T-helper 17 cell (primary cell): ENCODE data around the gene CCDC185. TPM values are rescaled to one million over a fixed set of nuclear protein-coding genes. Genes with fewer than 3 reads are reported as not detected.

Experiments
- ATAC-seq: fragments of 150-1000 bp; cut with Tn5 transposase; 2 replicates; pipeline ENCODE4 v1.10.0; 2021; ENCODE audit warnings: mild to moderate bottlenecking, moderate library complexity
- DNase-seq, 3 donors: peaks; one replicate each; pipeline versions ENCODE4 v3.0.0 to v3.0.0-alpha.2; 2020 to 2021
- H3K9me3 ChIP-seq: one replicate; pipeline ENCODE4 v1.7.0; 2013; ENCODE audit warnings: low read length, mild to moderate bottlenecking; ENCODE audit not compliant: control insufficient read depth, poor library complexity, severe bottlenecking
- H3K27ac Mint-ChIP-seq: one replicate; pipeline ENCODE4 v1.8.0; 2022; ENCODE audit warnings: mild to moderate bottlenecking, moderate library complexity, mixed read lengths
- H3K27me3 Mint-ChIP-seq: one replicate; pipeline ENCODE4 v1.8.0; 2022; ENCODE audit warnings: mixed read lengths
- H3K36me3 Mint-ChIP-seq: one replicate; pipeline ENCODE4 v1.8.0; 2022; ENCODE audit warnings: low read depth, mixed read lengths
- H3K4me1 Mint-ChIP-seq: one replicate; pipeline ENCODE4 v1.8.0; 2022; ENCODE audit warnings: mild to moderate bottlenecking, mixed read lengths
- H3K4me3 Mint-ChIP-seq: one replicate; pipeline ENCODE4 v1.8.0; 2022; ENCODE audit warnings: mild to moderate bottlenecking, moderate library complexity, mixed read lengths
- total RNA-seq, 4 donors: library from RNA in 2 of 4; stranded (reverse) in 2 of 4; gene quantifications; one replicate each; pipeline ENCODE4 v1.2.3 and lab custom pipeline; 2022 to 2026

CCDC185 gene
- total RNA-seq (not detected), total RNA-seq (lab: John Stamatoyannopoulos, UW) (0 reads per million in 2 donors)

DNA sequence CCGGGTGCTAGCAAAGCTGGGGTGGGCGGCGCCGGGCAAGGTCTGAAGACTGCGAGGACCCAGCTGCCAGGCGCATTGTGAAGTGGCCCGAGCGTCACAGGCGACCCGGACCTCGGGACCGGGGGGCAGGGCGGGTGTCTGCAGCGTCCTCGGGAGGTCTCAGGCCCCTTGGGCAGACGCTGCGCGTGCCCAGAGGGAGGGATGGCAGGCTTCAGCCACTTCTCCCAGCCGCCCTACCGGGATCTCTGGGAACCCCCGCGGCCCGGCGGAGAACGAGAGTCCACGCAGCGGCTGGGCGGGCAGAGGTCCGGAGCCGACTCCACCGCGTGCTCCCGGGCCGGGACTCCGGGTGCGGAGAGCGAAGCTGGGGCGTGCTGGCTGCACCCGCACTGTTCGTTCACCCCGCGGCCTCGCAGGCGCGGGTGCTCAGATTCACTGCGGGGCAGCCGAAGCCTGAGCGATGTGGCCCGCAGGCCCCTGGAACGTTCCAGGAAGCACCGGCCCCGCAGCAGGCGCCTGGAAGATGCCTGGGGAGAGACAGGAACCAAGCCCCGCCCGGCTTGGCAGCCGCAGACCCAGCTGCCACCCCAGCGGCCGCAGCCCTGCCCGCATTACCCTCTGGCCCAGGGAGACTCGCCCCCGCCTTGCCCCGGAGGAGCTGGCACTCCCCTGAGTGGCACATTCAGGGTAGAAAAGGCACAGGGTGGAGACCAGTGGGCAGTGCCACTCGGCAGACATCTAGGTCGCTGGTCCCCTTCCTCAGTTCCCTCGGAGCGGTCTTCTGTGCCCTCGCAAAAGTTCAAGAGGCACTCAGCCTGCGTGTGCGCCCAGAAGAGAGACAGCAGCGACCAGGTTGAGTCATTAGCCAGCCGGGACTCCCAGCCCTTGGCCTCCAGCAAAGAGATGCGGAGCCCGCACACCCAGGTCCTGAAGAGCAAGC is at the start of gene CCDC185:
CCDC185 (plus strand) TSS at position 141 of the 940 bp plus-strand sequence; CDS start at position 202, 61 bp downstream.
- Mint-ChIP-seq H3K4me3 (peak within 1 kb of the TSS; percentile 19), H3K27ac (no peak within 1 kb of the TSS), H3K36me3 (peaks cover 4% of the 10 kb centered on the region), H3K4me1 (peaks cover 2% of the 10 kb centered on the region), H3K27me3 (peaks cover 27% of the 10 kb centered on the region)
- H3K9me3 ChIP-seq = no peaks in the 10 kb centered on the region
- peak in 1 of 3 donors; percentile 7 for DNase-seq
- peak; percentile 33 for ATAC-seq

DNA sequence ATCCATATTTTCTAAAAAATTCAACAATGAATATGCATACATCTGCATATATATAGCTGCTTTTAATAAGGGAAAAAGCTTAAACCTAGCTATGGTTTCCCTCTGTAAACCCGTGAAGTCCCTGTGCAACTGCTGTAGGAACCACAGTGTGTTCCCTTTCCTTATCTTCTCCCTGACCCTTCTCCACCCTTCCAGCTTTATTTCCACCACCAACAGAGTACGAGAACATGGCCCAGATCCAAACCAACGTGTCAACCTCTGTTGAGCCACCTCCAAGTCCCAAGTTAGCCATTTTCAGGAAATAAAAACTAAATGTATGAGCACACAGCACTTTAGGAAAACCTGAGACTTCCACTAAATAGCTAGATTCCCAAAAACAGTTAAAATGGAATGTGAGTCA is 49.5 kb upstream of the CCDC185 start:
- no peaks in the 10 kb centered on the region for H3K9me3 ChIP-seq
- H3K27me3 Mint-ChIP-seq = no peaks in the 10 kb centered on the region
- H3K36me3 Mint-ChIP-seq = peaks cover 8% of the 10 kb centered on the region
- no peak overlapping the region for H3K4me3 Mint-ChIP-seq
- ATAC-seq (no peak), DNase-seq (no peak)
- peaks cover 16% of the 10 kb centered on the region for H3K4me1 Mint-ChIP-seq
- no peak overlapping the region for H3K27ac Mint-ChIP-seq

DNA sequence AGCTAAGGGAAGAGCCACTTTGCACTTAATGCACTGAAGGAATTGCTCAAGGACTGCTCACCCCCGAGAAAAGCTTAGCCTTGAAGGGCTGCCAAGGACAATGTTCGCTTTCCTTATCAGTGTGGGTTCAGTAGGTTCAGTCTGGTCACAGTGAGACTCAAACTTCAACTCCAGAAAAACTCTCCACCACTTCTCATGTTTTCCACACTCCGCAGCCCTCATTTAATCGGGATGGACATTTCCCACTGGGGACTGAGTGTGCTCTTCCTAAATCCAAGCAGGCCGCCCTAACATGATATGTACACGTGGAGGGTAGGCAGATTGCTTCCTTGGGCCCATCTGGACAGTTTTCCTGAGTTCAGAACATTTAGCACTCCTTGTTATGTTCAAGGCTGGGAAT is 48.7 kb upstream of the CCDC185 start:
- no peaks in the 10 kb centered on the region for H3K9me3 ChIP-seq
- Mint-ChIP-seq H3K27ac (peak overlapping the region; percentile 49), H3K4me3 (no peak overlapping the region), H3K27me3 (no peaks in the 10 kb centered on the region), H3K4me1 (peaks cover 12% of the 10 kb centered on the region), H3K36me3 (peaks cover 3% of the 10 kb centered on the region)
- ATAC-seq (no peak), DNase-seq (no peak)

DNA sequence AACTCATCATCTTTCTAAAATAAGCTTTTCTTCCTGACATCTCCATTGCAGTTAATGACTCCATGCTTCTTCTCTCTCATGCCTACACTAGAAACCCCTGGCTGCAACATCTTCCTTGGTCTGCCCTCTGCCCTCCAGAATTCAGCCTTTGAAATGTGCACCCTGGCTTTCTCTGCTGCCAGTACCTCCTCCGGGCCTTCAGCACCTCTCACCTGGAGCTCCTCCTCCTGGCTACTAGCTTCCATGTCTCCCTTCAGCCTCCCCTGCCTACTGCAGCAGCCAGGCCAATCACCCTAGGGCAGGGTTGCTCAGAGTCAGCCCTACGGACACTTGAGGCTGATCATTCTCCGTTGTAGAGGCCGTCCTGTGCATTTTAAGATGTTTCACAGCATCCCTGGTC is 47.5 kb upstream of the CCDC185 start:
- no peak overlapping the region for H3K27ac Mint-ChIP-seq
- H3K9me3 ChIP-seq = no peaks in the 10 kb centered on the region
- H3K27me3 Mint-ChIP-seq = no peaks in the 10 kb centered on the region
- DNase-seq = no peak
- H3K4me3 Mint-ChIP-seq = no peak overlapping the region
- H3K4me1 Mint-ChIP-seq = peaks cover 13% of the 10 kb centered on the region
- ATAC-seq = no peak
- H3K36me3 Mint-ChIP-seq = peaks cover 3% of the 10 kb centered on the region

DNA sequence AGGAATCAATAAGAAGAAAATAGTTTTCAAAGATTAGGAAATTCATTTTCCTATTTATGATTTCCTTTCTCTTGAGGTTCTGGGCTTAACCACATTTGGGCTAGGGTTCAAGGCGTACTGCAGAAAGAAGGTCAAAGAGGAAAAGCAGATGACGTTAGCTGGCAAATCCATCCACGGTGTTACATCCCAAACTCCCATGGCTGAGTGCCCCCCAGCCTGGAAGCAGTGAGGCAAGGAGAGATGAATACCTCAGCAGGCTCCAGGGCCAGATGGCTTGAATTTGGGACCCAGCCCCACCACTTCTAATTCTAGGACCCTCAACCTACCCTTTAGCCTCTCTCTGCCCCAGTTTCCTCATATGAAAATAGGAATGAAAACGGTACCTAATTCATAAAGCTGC is 46.9 kb upstream of the CCDC185 start:
- ATAC-seq (no peak), DNase-seq (no peak)

DNA sequence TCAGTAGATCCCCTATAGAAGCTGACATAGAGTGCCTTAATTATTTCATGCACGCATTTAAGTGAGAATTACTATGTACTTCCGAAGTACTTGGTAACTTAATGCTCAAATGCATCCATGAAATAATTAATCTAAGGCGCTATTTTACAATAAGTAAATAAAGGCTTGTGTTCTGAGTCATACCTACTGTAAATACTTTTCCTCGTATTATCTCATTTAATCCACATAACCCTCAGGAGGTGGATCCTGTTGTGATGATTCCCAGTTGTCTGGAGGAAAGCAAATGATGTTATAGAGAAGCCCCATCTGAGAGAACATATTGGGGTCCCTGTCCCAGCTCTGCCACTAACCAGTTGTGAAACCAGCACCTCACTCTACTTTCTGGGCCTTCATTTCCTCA is 45.6 kb upstream of the CCDC185 start:
- Mint-ChIP-seq H3K4me3 (no peak overlapping the region), H3K27ac (no peak overlapping the region), H3K27me3 (no peaks in the 10 kb centered on the region), H3K4me1 (peaks cover 15% of the 10 kb centered on the region), H3K36me3 (peaks cover 3% of the 10 kb centered on the region)
- DNase-seq (no peak), ATAC-seq (no peak)
- no peaks in the 10 kb centered on the region for H3K9me3 ChIP-seq

More for the DNA sequence above, 46.9 kb upstream of the CCDC185 start:
- H3K27me3 Mint-ChIP-seq = no peaks in the 10 kb centered on the region
- H3K4me3 Mint-ChIP-seq = no peak overlapping the region
- no peaks in the 10 kb centered on the region for H3K9me3 ChIP-seq
- H3K4me1 Mint-ChIP-seq = peaks cover 14% of the 10 kb centered on the region
- H3K36me3 Mint-ChIP-seq = peaks cover 3% of the 10 kb centered on the region
- no peak overlapping the region for H3K27ac Mint-ChIP-seq

DNA sequence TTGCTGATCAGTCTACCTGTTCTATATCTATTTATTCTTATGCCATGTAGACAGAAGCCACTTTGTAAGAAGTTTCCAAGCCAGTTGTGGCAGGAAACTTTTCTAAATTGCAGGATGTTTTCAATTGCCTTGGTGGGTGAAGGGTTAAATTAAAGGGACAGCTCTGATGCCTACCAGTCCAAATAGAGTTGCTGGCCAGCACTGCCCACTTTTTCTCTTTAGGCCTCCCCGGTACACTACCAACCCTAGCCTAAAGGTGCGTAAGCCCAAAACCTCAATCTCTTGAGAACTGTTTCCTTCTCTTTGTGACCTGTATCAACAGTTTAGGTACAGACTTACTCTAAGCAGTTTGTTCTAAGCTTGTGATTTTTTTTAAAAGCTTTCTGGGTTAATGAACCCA is 44.8 kb upstream of the CCDC185 start:
- no peaks in the 10 kb centered on the region for H3K9me3 ChIP-seq
- Mint-ChIP-seq H3K27me3 (no peaks in the 10 kb centered on the region), H3K4me1 (peaks cover 15% of the 10 kb centered on the region), H3K36me3 (peaks cover 3% of the 10 kb centered on the region), H3K27ac (peak overlapping the region; percentile 51), H3K4me3 (no peak overlapping the region)
- ATAC-seq = no peak
- no peak for DNase-seq

DNA sequence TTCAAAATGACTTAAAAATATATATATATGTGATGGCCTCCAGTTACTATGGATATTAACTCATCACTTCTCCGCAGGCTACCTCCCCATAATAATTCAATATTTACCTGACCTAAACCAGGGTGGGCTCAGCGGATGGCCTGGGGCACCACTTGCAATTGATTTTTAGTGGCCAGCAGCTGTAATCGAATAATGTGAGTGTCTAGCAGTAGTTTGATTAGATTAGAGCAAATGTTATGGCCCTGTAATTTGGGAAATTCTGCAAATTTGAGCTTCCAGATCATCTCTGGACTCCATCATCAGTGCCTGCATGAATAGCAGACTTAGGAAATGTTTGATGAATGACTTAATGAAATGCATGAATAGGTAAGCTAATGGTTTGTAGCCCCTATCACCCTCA is 44.0 kb upstream of the CCDC185 start:
- Mint-ChIP-seq H3K27ac (peak overlapping the region; percentile 51), H3K36me3 (peaks cover 3% of the 10 kb centered on the region), H3K4me1 (peaks cover 15% of the 10 kb centered on the region), H3K27me3 (no peaks in the 10 kb centered on the region), H3K4me3 (no peak overlapping the region)
- ATAC-seq (no peak), DNase-seq (no peak)
- no peaks in the 10 kb centered on the region for H3K9me3 ChIP-seq

DNA sequence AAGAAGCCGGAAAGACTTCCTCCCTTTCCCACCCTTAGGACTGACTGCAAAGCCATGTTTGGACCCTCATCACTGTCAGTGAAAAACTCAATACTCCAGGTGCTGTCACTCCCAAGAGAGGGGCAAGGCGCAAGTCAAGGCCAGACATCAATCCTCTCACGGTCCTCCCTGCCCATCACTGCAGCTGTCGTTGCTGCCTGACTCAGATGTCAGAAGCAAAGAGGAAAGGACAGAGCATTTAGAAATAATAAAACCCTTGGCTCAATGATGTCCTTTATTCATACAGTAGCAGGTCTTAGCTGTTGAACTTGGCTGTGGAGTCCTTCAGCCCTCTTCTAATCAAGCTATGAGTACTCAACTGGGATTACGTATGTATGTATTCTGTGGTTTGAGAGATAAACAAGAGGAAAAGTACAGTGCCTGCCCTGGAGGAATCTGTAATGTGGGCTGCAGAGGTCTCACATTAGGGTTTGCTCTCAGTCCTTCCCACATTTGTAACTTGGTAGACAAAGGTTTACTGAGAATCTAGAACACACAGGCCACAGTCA is 42.8 kb upstream of the CCDC185 start:
- H3K27me3 Mint-ChIP-seq = no peaks in the 10 kb centered on the region
- no peak for ATAC-seq
- H3K27ac Mint-ChIP-seq = no peak overlapping the region
- H3K4me3 Mint-ChIP-seq = no peak overlapping the region
- peaks cover 15% of the 10 kb centered on the region for H3K4me1 Mint-ChIP-seq
- peaks cover 3% of the 10 kb centered on the region for H3K36me3 Mint-ChIP-seq
- no peaks in the 10 kb centered on the region for H3K9me3 ChIP-seq
- no peak for DNase-seq

DNA sequence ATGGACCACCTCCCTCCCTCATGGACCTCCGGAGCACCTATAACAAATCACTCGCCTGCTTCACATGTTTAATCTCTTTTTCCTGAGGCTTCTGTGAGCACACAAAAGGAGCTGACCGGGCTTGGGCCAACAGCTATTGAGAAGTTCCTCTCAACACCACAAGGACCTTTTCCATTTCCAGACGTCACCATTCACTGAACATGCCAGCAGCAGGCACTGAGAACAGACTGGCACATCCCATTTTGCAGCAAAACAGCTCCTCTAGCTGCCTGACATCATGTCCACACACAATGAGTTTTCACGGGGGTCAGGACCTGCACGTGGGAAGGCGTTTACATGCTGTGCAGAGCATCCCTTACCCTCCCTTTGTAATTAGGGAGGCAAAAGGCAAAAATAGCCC is 40.3 kb upstream of the CCDC185 start:
- no peak for ATAC-seq
- H3K27ac Mint-ChIP-seq = no peak overlapping the region
- no peak overlapping the region for H3K4me3 Mint-ChIP-seq
- H3K4me1 Mint-ChIP-seq = peaks cover 16% of the 10 kb centered on the region
- no peaks in the 10 kb centered on the region for H3K9me3 ChIP-seq
- no peaks in the 10 kb centered on the region for H3K27me3 Mint-ChIP-seq
- no peaks in the 10 kb centered on the region for H3K36me3 Mint-ChIP-seq
- no peak for DNase-seq

DNA sequence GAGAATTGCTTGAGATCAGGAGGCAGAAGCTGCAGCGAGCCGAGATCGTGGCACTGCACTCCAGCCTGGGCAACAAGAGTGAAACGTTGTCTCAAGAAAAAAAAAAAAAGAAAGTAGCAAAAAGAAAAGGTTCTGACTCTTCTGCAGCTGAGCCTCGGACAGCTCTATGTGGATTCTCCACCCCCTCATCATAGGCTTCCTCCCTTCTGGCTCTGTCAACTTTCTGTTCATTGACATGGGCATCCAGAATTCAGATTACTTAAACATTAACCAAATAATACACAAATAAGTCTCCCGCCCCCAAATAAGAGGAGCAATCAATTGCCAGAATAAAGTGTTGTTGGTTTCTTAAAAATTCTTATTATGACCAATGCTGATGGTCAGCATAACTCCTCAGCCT is 39.3 kb upstream of the CCDC185 start:
- no peak for ATAC-seq
- Mint-ChIP-seq H3K36me3 (no peaks in the 10 kb centered on the region), H3K4me1 (peaks cover 15% of the 10 kb centered on the region), H3K27ac (peak overlapping the region; percentile 45), H3K4me3 (no peak overlapping the region), H3K27me3 (no peaks in the 10 kb centered on the region)
- DNase-seq = no peak
- no peaks in the 10 kb centered on the region for H3K9me3 ChIP-seq

DNA sequence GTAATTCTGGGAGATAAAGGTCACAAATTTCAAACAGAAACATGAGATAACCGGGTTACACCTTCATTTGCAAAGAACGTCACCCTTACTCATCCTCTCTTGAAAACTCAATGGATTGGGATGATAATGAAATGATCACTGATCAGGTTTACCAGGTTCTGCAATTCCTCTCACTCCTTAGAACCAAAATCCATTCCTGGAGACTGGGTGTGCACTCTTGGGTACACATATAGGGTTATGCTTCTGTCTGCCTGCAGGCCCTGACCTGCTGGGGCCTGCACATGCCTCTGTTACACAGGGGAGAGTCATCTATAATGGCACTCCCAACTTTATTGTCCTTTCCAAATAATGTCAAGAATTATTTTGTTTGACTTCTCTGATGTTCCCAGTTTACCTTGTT is 37.5 kb upstream of the CCDC185 start:
- Mint-ChIP-seq H3K4me3 (no peak overlapping the region), H3K27me3 (no peaks in the 10 kb centered on the region), H3K4me1 (peaks cover 19% of the 10 kb centered on the region), H3K36me3 (no peaks in the 10 kb centered on the region), H3K27ac (peak overlapping the region; percentile 19)
- ATAC-seq = no peak
- no peaks in the 10 kb centered on the region for H3K9me3 ChIP-seq
- no peak for DNase-seq

DNA sequence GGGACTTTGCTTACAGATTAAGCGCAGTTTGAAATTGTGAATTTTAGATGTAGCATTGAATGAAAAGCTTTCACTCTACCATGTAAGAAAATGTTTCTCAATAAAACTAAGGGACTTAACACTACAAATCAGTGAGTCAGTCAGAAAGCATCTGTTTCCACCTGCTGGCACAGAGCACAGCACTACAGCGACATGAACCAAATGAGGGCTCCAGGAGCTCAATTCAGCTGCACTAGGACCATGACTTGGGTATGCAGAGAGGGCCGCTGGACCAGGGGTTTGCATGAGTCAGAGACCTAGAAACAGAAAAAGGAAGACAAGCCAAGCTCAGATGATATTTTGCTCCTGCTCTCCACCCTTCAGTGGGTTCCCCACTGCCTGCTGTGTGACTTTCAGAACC is 34.4 kb upstream of the CCDC185 start:
- no peak for ATAC-seq
- Mint-ChIP-seq H3K27me3 (no peaks in the 10 kb centered on the region), H3K4me1 (peaks cover 34% of the 10 kb centered on the region), H3K27ac (no peak overlapping the region), H3K36me3 (no peaks in the 10 kb centered on the region), H3K4me3 (no peak overlapping the region)
- DNase-seq = no peak
- H3K9me3 ChIP-seq = no peaks in the 10 kb centered on the region
